Keratinocyte (primary cell): Measurements from ENCODE around the gene SMIM36.

Experiments used
- EZH2 ChIP-seq: IDR thresholded peaks from one replicate; pipeline ENCODE4 v1.6.1; 2012; ENCODE audit warnings: inconsistent platforms, mild to moderate bottlenecking, low read length, moderate library complexity
- TF ChIP-seq, protein P1 (sequence below), 3 experiments: IDR thresholded peaks in 1 of 3; conservative IDR thresholded peaks in 1 of 3; optimal IDR thresholded peaks in 1 of 3; 2 replicates in 2 of 3; 3 replicates in 1 of 3; pipeline versions ENCODE3 to v1.5.1; 2011; ENCODE audit warnings: low read length in 3 of 3, mild to moderate bottlenecking in 3 of 3, moderate library complexity in 2 of 3, control low read depth in 1 of 3, inconsistent platforms in 1 of 3; ENCODE audit not compliant: insufficient read depth in 2 of 3; ENCODE audit errors: extremely low read depth in 1 of 3

DNA sequence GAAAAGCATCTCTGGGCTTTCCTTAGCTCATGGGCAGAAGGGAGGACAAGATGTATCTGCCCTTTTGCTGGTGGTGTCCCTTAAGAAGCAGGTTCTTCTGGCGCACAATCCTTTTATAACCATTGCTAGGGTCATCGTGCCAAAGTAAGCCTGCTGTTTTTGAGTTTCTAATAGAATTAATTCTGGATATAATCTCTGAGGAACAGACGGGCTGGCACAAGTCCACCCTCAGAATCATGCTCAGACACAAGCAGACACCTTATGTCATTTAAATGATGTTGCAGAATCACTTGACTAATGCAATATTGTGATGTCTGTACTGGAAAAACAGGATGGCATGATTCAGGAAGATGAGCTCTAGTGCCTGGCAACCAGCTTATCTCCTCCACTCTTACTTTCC is 70.9 kb downstream of the SMIM36 start:
- TF ChIP-seq, protein P1, sequence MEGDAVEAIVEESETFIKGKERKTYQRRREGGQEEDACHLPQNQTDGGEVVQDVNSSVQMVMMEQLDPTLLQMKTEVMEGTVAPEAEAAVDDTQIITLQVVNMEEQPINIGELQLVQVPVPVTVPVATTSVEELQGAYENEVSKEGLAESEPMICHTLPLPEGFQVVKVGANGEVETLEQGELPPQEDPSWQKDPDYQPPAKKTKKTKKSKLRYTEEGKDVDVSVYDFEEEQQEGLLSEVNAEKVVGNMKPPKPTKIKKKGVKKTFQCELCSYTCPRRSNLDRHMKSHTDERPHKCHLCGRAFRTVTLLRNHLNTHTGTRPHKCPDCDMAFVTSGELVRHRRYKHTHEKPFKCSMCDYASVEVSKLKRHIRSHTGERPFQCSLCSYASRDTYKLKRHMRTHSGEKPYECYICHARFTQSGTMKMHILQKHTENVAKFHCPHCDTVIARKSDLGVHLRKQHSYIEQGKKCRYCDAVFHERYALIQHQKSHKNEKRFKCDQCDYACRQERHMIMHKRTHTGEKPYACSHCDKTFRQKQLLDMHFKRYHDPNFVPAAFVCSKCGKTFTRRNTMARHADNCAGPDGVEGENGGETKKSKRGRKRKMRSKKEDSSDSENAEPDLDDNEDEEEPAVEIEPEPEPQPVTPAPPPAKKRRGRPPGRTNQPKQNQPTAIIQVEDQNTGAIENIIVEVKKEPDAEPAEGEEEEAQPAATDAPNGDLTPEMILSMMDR (optimal IDR thresholded peaks at IDR 0.05 in 1 of 3, IDR thresholded peaks at IDR 0.05 in 1 of 3, conservative IDR thresholded peaks at IDR 0.05 in 1 of 3; ENCODE audit: extremely low read depth in 1 of 3, insufficient read depth in 2 of 3, low read length in 3 of 3) = no peak
- no peak for TF ChIP-seq EZH2
